Placental pericyte (primary cell): ENCODE data around the gene DYNC2I2. TPM values are rescaled to one million over a fixed set of nuclear protein-coding genes. Genes with fewer than 3 reads are reported as not detected.

ENCODE experiments used
- total RNA-seq: library from RNA; depleted of rRNA; stranded (reverse); fragments of >200 nt; gene quantifications from 2 replicates; pipeline ENCODE4 v1.2.3, GENCODE V29; 2012

Gene DYNC2I2
- total RNA-seq: 39.4 and 95.5 TPM in 2 replicates

DNA sequence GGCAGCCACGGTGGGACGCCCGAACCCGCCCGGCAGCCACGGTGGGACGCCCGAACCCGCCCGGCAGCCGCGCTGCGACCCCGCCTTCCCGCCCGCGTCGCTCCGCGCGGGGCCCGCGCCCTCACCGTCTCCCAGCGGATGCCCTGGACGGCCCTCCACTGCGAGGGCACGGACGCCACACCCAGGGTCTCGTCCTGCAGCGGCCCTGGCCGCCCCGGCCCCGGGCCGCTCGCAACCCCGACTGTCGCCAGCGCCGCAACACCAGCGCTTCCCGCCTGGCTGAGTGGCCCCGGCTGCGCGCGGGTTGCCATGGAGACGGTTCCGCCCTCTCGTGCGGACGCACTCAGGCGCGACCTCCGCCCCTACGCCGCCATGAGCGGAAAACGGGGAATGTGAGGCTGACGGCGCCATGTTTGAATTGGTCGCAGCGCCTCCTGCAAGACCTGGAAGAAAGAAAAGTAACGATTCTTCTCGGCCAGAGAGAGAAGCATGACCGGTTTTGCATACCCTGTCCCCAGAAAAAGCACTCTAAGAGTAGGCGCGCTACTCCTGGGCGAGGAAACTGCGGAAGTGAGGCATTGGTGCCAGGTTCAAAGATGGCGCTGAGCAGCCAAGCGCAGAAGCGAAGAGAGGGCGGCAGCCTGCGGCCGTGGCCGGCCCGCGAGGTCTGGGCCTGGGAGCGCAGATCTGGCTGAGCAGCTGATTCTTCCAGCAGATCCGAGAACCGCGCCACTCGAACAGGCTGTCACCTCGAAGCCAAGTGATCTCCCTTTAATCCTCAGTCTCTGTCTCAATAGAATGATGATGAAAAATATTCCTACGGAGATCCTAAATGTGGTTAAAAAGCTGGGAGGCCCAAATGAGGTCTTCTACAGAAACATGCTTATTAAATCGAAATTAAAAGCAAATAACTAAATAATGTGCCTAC lies at the start of gene DYNC2I2:
Gene DYNC2I2, minus strand, starts transcription at position 432 of the 928 bp plus-strand sequence. Its CDS starts 121 bp downstream, at position 311.

DNA sequence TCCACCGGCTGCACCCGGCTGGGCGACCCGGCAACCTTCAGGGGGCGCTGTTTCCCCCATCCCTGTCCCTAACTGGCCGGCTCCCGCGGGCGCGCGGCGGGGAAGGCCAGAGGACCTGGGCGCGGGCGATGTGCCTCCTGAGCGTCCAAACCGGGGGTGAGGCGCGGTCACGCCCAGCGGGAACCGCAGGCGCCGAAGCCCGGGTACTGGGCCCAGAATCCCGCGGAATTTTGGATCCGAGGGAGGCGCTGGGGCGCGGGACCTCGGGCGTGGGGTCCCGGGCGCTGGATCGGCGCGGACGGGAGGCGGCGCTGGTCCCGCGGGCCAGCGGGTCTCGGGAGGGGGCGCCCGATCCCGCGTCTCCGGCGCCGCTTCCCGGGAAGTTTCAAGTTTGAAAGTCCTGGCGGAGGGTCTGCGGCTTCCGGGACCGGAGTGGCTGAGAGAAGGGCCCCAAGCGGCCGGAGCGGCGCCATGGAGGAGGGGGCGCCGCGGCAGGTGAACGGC lies 45.9 kb upstream of the DYNC2I2 start, which contains the start of gene PKN3:
Gene PKN3, plus strand, starts transcription at position 59 of the 504 bp plus-strand sequence. Its CDS starts 413 bp downstream, at position 472.

GRCh38 chr9:128688501-128689292 lies 32.0 kb upstream of the DYNC2I2 start, which contains the start of gene SET:
TSS of gene SET (plus strand) at chr9:128689222. CDS start at chr9:128689583, 361 bp downstream.

Other genes starting within 250 kb of the DYNC2I2 start
- gene CERCAM, start 236.0 kb downstream of the DYNC2I2 start, total RNA-seq: 77.3 and 148 TPM in 2 replicates
- gene ODF2, start 200.8 kb downstream of the DYNC2I2 start, total RNA-seq: 25.2 and 51.0 TPM in 2 replicates
- gene GLE1, start 152.1 kb downstream of the DYNC2I2 start, total RNA-seq: 21.0 and 38.7 TPM in 2 replicates
- gene SPTAN1, start 104.3 kb downstream of the DYNC2I2 start, total RNA-seq: 290 and 407 TPM in 2 replicates
- gene SET, start 32.4 kb upstream of the DYNC2I2 start, total RNA-seq: 395 and 658 TPM in 2 replicates
- 3.1 and 3.7 TPM in 2 replicates for gene PKN3, start 45.7 kb upstream of the DYNC2I2 start, total RNA-seq
- gene ZDHHC12, start 67.3 kb upstream of the DYNC2I2 start, total RNA-seq: 67.0 and 73.5 TPM in 2 replicates
- 19.0 and 35.0 TPM in 2 replicates for gene ZER1, start 115.1 kb upstream of the DYNC2I2 start, total RNA-seq
- 17.8 and 18.2 TPM in 2 replicates for gene TBC1D13, start 130.4 kb upstream of the DYNC2I2 start, total RNA-seq
- gene ENDOG, start 161.7 kb upstream of the DYNC2I2 start, total RNA-seq: 7.7 and 35.5 TPM in 2 replicates
- gene SPOUT1, start 172.9 kb upstream of the DYNC2I2 start, total RNA-seq: 11.2 and 40.4 TPM in 2 replicates
- 5.3 and 13.3 TPM in 2 replicates for gene KYAT1, start 225.1 kb upstream of the DYNC2I2 start, total RNA-seq
- gene LRRC8A, start 225.3 kb upstream of the DYNC2I2 start, total RNA-seq: 70.5 and 117 TPM in 2 replicates